ENCODE measurements around the gene GOLGA2.

The GOLGA2 gene

GRCh38 chr9:128208946-128209669 lies 66.7 kb downstream of the GOLGA2 start:
- DNase-seq: no peak

GRCh38 chr9:128208386-128208785 lies 67.4 kb downstream of the GOLGA2 start:
- DNase-seq: no peak

GRCh38 chr9:128206916-128207910 lies 68.6 kb downstream of the GOLGA2 start:
- DNase-seq: no peak

- DNase-seq: no peak
Observed at GRCh38 chr9:128206484-128206883, 69.3 kb downstream of the GOLGA2 start.

Data from NCI-H526 treated with DMSO at 0.1 percent for 48 hours (cell line).